DOHH2 (cell line): ENCODE measurements around the gene EPHB1.

Experiments
- H3F3A ChIP-seq: fragments of 200-600 bp; sonication (generic), shearing (Covaris generic); 2 replicates; pipeline ENCODE4 v1.6.0; 2016; ENCODE audit warnings: antibody characterized with exemption, mild to moderate bottlenecking; ENCODE audit not compliant: control insufficient read depth, insufficient read depth
- H3K27ac ChIP-seq: fragments of 200-600 bp; sonication (generic); 2 replicates; pipeline ENCODE4 v1.5.1; 2014; ENCODE audit warnings: low read depth, mild to moderate bottlenecking, low read length, moderate library complexity
- H3K27me3 ChIP-seq: fragments of 200-600 bp; sonication (generic); 2 replicates; pipeline ENCODE4 v1.6.1; 2014; ENCODE audit warnings: mild to moderate bottlenecking, low read length, mixed read lengths; ENCODE audit not compliant: control insufficient read depth
- H3K36me3 ChIP-seq: fragments of 200-600 bp; sonication (generic); 2 replicates; pipeline ENCODE4 v1.6.1; 2014; ENCODE audit warnings: mild to moderate bottlenecking, low read length, moderate library complexity, mixed read lengths; ENCODE audit not compliant: control insufficient read depth
- H3K4me1 ChIP-seq: fragments of 200-600 bp; sonication (generic); 2 replicates; pipeline ENCODE4 v1.6.1; 2014; ENCODE audit warnings: mild to moderate bottlenecking, low read length, mixed read lengths; ENCODE audit not compliant: control insufficient read depth
- H3K4me2 ChIP-seq: fragments of 200-600 bp; sonication (generic); 2 replicates; pipeline ENCODE4 v1.6.0; 2014; ENCODE audit warnings: mild to moderate bottlenecking, low read length, moderate library complexity
- H3K4me3 ChIP-seq: fragments of 200-600 bp; sonication (generic); 2 replicates; pipeline ENCODE4 v1.5.1; 2014; ENCODE audit warnings: mild to moderate bottlenecking, low read length, mixed read lengths
- H3K79me2 ChIP-seq: fragments of 200-600 bp; sonication (generic); 2 replicates; pipeline ENCODE4 v1.6.1; 2014; ENCODE audit warnings: mild to moderate bottlenecking, low read length, mixed read lengths; ENCODE audit not compliant: control insufficient read depth
- H3K9me2 ChIP-seq: fragments of 200-600 bp; sonication (generic); replicated peaks from 2 replicates; pipeline ENCODE4 v1.6.1; 2014; ENCODE audit warnings: mild to moderate bottlenecking, low read length, mixed read lengths; ENCODE audit not compliant: control insufficient read depth
- H3K9me3 ChIP-seq: fragments of 200-600 bp; sonication (generic); 2 replicates; pipeline ENCODE4 v1.6.1; 2014; ENCODE audit warnings: antibody characterized with exemption, low read length, mixed read lengths; ENCODE audit not compliant: control insufficient read depth, insufficient read depth
- H4K20me1 ChIP-seq: fragments of 200-600 bp; sonication (generic); 2 replicates; pipeline ENCODE4 v1.6.0; 2014; ENCODE audit warnings: low read depth, mild to moderate bottlenecking, antibody characterized with exemption, low read length, moderate library complexity; ENCODE audit not compliant: control insufficient read depth, insufficient read depth
- CTCF ChIP-seq: fragments of 200-600 bp; sonication (generic); IDR thresholded peaks from one replicate; pipeline ENCODE4 v1.5.1; 2014; ENCODE audit warnings: antibody characterized with exemption, mild to moderate bottlenecking, low read depth, low read length; ENCODE audit not compliant: poor library complexity, severe bottlenecking
- EZH2phosphoT487 ChIP-seq: fragments of 200-600 bp; sonication (generic); IDR thresholded peaks from 2 replicates; pipeline ENCODE4 v1.6.1; 2017; ENCODE audit warnings: borderline replicate concordance, mild to moderate bottlenecking, antibody characterized with exemption, low read length, moderate library complexity, mixed read lengths

The EPHB1 gene

GRCh38 chr3:135097276-135097946 lies 302.4 kb downstream of the EPHB1 start:
- Histone ChIP-seq H3K9me3 (no peaks in the 10 kb centered on the region), H3K27ac (no peak overlapping the region), H3F3A (no peaks in the 10 kb centered on the region), H3K4me3 (no peak overlapping the region), H3K27me3 (no peaks in the 10 kb centered on the region), H3K4me2 (no peak overlapping the region), H3K36me3 (no peaks in the 10 kb centered on the region), H3K4me1 (no peaks in the 10 kb centered on the region), H3K79me2 (no peaks in the 10 kb centered on the region), H3K9me2 (no peaks in the 10 kb centered on the region), H4K20me1 (no peaks in the 10 kb centered on the region)
- TF ChIP-seq EZH2phosphoT487 (no peak), CTCF (no peak)

- Histone ChIP-seq H3K27ac (no peak overlapping the region), H3K4me3 (no peak overlapping the region), H3K4me1 (no peaks in the 10 kb centered on the region), H4K20me1 (no peaks in the 10 kb centered on the region), H3K79me2 (no peaks in the 10 kb centered on the region), H3K27me3 (no peaks in the 10 kb centered on the region), H3K4me2 (no peak overlapping the region), H3F3A (no peaks in the 10 kb centered on the region), H3K9me3 (no peaks in the 10 kb centered on the region), H3K9me2 (no peaks in the 10 kb centered on the region), H3K36me3 (no peaks in the 10 kb centered on the region)
- TF ChIP-seq EZH2phosphoT487 (no peak), CTCF (no peak)
Measured at GRCh38 chr3:135099734-135100355, 304.8 kb downstream of the EPHB1 start.

GRCh38 chr3:135100366-135100765 lies 305.3 kb downstream of the EPHB1 start:
- no peak overlapping the region for H3K4me2 ChIP-seq
- H3K36me3 ChIP-seq = no peaks in the 10 kb centered on the region
- no peaks in the 10 kb centered on the region for H4K20me1 ChIP-seq
- no peak for TF ChIP-seq EZH2phosphoT487
- TF ChIP-seq CTCF = no peak
- H3K27ac ChIP-seq = no peak overlapping the region
- H3K9me2 ChIP-seq = no peaks in the 10 kb centered on the region
- no peaks in the 10 kb centered on the region for H3K9me3 ChIP-seq
- no peaks in the 10 kb centered on the region for H3F3A ChIP-seq
- H3K4me1 ChIP-seq = no peaks in the 10 kb centered on the region
- no peaks in the 10 kb centered on the region for H3K27me3 ChIP-seq
- no peaks in the 10 kb centered on the region for H3K79me2 ChIP-seq
- no peak overlapping the region for H3K4me3 ChIP-seq
